ENCODE results near the gene AMACR.

The AMACR gene

GRCh38 chr5:34007201-34007620 lies 639 bp downstream of the AMACR start:
- Histone ChIP-seq H3K36me3 (ENCODE audit: insufficient read depth, low read length) (peaks cover 6% of the 10 kb centered on the region; the same call in 1 of the 2 replicates), H2AFZ (ENCODE audit: low read length, unreplicated experiment) (peak overlapping the region; percentile 76), H3K4me3 (ENCODE audit: low read depth, low read length) (peak overlapping the region; percentile 94), H3K27ac (ENCODE audit: low read depth, low read length) (peak overlapping the region; percentile 67), H3K27me3 (ENCODE audit: insufficient read depth, low read length) (no peaks in the 10 kb centered on the region), H3K79me2 (ENCODE audit: control insufficient read depth, insufficient read depth, low read length, unreplicated experiment) (peaks cover 5% of the 10 kb centered on the region), H3K4me1 (ENCODE audit: control insufficient read depth, insufficient read depth, low read length, unreplicated experiment) (peaks cover 30% of the 10 kb centered on the region)

- Histone ChIP-seq H3K4me3 (ENCODE audit: low read depth, low read length) (no peak overlapping the region), H3K27ac (ENCODE audit: low read depth, low read length) (no peak overlapping the region), H3K79me2 (ENCODE audit: control insufficient read depth, insufficient read depth, low read length, unreplicated experiment) (peaks cover 5% of the 10 kb centered on the region), H3K27me3 (ENCODE audit: insufficient read depth, low read length) (no peaks in the 10 kb centered on the region), H2AFZ (ENCODE audit: low read length, unreplicated experiment) (no peak overlapping the region), H3K4me1 (ENCODE audit: control insufficient read depth, insufficient read depth, low read length, unreplicated experiment) (peaks cover 24% of the 10 kb centered on the region), H3K36me3 (ENCODE audit: insufficient read depth, low read length) (peaks cover 6% of the 10 kb centered on the region; the same call in 1 of the 2 replicates)
These were observed 2.2 kb downstream of the AMACR start for GRCh38 chr5:34005681-34006080.

GRCh38 chr5:34005211-34005610 lies 2.6 kb downstream of the AMACR start:
- H3K36me3 ChIP-seq (ENCODE audit: insufficient read depth, low read length), result peaks cover 6% of the 10 kb centered on the region; the same call in 1 of the 2 replicates
- H3K27me3 ChIP-seq (ENCODE audit: insufficient read depth, low read length), result no peaks in the 10 kb centered on the region
- H3K79me2 ChIP-seq (ENCODE audit: control insufficient read depth, insufficient read depth, low read length, unreplicated experiment), result peaks cover 5% of the 10 kb centered on the region
- H3K4me1 ChIP-seq (ENCODE audit: control insufficient read depth, insufficient read depth, low read length, unreplicated experiment), result peaks cover 24% of the 10 kb centered on the region
- H2AFZ ChIP-seq (ENCODE audit: low read length, unreplicated experiment), result no peak overlapping the region
- H3K27ac ChIP-seq (ENCODE audit: low read depth, low read length), result no peak overlapping the region
- H3K4me3 ChIP-seq (ENCODE audit: low read depth, low read length), result no peak overlapping the region

GRCh38 chr5:34003941-34004340 lies 3.9 kb downstream of the AMACR start:
- Histone ChIP-seq H3K79me2 (ENCODE audit: control insufficient read depth, insufficient read depth, low read length, unreplicated experiment) (peaks cover 5% of the 10 kb centered on the region), H3K4me3 (ENCODE audit: low read depth, low read length) (no peak overlapping the region), H3K27ac (ENCODE audit: low read depth, low read length) (no peak overlapping the region), H3K36me3 (ENCODE audit: insufficient read depth, low read length) (peaks cover 6% of the 10 kb centered on the region; the same call in 1 of the 2 replicates), H3K4me1 (ENCODE audit: control insufficient read depth, insufficient read depth, low read length, unreplicated experiment) (peaks cover 16% of the 10 kb centered on the region), H3K27me3 (ENCODE audit: insufficient read depth, low read length) (no peaks in the 10 kb centered on the region), H2AFZ (ENCODE audit: low read length, unreplicated experiment) (no peak overlapping the region)

DNA sequence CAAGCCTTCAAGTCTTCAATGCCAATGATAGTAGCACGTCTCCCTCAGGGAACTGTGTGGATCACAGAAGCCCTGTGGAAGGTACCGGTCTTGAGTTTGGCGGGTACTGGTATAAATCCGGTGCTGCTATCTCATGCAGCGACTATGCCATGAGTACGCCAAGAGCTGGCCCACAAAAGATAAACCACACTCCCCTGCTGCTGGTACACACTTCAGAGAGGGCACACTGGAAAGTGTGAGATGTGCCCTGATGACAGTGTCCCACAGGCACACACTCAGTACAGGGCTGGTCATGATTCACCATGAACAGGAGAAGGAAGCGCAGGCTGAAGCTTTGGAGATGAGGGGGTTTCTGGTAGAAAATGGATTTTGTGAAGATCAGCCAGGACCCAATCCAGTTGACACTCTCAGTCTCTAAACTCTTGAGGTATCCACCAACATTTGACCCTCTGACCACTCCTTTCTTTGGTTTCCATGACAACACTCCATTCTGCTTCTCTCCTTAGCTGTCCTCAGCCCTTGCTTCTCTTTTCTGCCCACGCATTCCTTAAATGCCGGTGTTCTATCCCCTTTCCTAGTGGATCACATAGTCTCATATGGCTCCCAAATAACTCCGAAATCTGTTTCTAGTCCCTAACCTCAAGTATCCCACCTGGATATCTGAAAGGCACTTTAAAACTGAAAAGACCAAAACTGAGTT lies 5.1 kb downstream of the AMACR start:
- Histone ChIP-seq H3K27me3 (ENCODE audit: insufficient read depth, low read length) (no peaks in the 10 kb centered on the region), H3K4me1 (ENCODE audit: control insufficient read depth, insufficient read depth, low read length, unreplicated experiment) (peaks cover 12% of the 10 kb centered on the region), H3K27ac (ENCODE audit: low read depth, low read length) (no peak overlapping the region), H3K4me3 (ENCODE audit: low read depth, low read length) (no peak overlapping the region), H2AFZ (ENCODE audit: low read length, unreplicated experiment) (no peak overlapping the region), H3K36me3 (ENCODE audit: insufficient read depth, low read length) (peaks cover 6% of the 10 kb centered on the region; the same call in 1 of the 2 replicates), H3K79me2 (ENCODE audit: control insufficient read depth, insufficient read depth, low read length, unreplicated experiment) (peaks cover 5% of the 10 kb centered on the region)

DNA sequence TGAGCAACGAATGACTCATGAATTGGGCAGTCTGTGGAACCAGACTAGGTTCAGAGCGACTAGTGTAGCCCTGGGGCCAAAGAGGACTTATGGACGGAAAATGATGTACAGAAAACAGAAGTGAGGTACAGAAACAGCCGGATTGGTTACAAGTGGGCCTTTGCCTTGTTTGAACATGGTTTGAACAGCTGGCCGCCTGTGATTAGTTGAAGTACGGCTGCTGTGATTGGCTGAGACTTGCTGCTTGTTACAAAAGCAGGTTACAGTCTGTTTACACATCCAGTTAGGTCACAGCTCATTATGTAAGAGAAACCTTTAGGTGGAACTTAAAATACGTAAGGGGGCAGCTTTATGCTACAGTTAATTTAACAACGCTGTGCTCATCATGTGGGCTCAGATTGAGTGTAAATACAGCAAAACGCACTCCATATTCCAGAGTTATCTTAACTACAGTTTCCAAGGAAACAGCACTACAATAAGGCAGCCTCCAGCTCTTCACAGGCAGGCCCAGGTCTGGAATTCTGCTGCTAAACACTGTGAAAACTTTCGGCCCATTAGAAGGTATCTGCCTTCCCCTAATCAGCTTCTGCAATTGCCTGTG lies 6.5 kb downstream of the AMACR start:
- Histone ChIP-seq H2AFZ (ENCODE audit: low read length, unreplicated experiment) (no peak overlapping the region), H3K27me3 (ENCODE audit: insufficient read depth, low read length) (no peaks in the 10 kb centered on the region), H3K4me1 (ENCODE audit: control insufficient read depth, insufficient read depth, low read length, unreplicated experiment) (peaks cover 9% of the 10 kb centered on the region), H3K36me3 (ENCODE audit: insufficient read depth, low read length) (peaks cover 6% of the 10 kb centered on the region; the same call in 1 of the 2 replicates), H3K79me2 (ENCODE audit: control insufficient read depth, insufficient read depth, low read length, unreplicated experiment) (peaks cover 3% of the 10 kb centered on the region), H3K27ac (ENCODE audit: low read depth, low read length) (no peak overlapping the region), H3K4me3 (ENCODE audit: low read depth, low read length) (no peak overlapping the region)

DNA sequence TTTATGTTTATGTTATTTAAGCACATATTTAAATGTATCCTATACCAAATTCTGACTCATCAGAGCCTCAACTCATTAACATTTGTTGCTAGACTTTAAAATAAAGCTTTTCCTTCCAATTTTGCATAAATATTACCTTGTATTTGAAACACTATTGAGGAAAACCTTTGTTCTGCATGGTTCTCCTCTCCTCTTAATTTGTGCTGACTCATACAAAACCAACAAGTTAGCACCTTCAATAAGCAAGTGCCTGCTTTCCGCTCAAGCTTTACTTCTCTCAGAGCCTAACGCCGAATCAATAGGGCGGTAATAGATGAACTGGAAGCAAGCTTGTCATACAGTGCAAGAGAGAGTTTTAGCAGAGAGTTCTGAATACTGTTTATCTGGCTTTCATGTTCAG lies 7.9 kb downstream of the AMACR start:
- Histone ChIP-seq H3K27ac (ENCODE audit: low read depth, low read length) (no peak overlapping the region), H3K79me2 (ENCODE audit: control insufficient read depth, insufficient read depth, low read length, unreplicated experiment) (no peaks in the 10 kb centered on the region), H3K27me3 (ENCODE audit: insufficient read depth, low read length) (no peaks in the 10 kb centered on the region), H3K4me1 (ENCODE audit: control insufficient read depth, insufficient read depth, low read length, unreplicated experiment) (peaks cover 6% of the 10 kb centered on the region), H3K4me3 (ENCODE audit: low read depth, low read length) (no peak overlapping the region), H3K36me3 (ENCODE audit: insufficient read depth, low read length) (peaks cover 6% of the 10 kb centered on the region; the same call in 1 of the 2 replicates), H2AFZ (ENCODE audit: low read length, unreplicated experiment) (no peak overlapping the region)

DNA sequence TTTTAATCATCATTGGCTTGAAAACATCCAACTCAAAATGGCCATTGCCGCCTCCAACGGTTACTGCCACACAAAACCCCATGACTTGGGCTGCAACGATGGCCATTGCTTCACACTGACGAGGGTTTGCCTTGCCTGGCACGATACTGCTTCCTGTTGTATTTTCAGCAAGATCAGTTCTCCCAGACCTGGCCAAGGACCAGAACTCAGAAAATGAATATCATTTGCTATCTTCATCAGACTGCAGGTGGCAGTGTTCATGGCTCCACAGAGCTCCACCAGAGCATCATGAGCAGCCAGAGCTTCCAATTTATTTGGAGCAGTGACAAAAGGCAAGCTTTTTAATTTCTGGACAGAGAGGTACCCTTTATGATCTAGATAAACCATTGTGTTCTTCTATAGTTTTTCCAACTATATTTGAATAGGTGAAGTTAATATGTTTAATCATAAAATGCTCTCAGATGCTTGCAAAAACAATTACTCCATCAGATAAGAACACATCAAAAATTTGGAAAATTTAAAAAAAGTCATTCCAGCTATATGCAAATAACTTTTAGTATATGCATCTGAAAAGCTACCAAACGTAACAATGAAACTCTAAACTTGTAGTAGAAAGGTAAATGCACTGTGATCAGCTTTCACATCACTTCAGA lies 10.4 kb downstream of the AMACR start:
- Histone ChIP-seq H3K36me3 (ENCODE audit: insufficient read depth, low read length) (no peaks in the 10 kb centered on the region; the same call in 1 of the 2 replicates), H3K4me3 (ENCODE audit: low read depth, low read length) (no peak overlapping the region), H3K27me3 (ENCODE audit: insufficient read depth, low read length) (no peaks in the 10 kb centered on the region), H3K79me2 (ENCODE audit: control insufficient read depth, insufficient read depth, low read length, unreplicated experiment) (no peaks in the 10 kb centered on the region), H2AFZ (ENCODE audit: low read length, unreplicated experiment) (peak overlapping the region; percentile 92), H3K4me1 (ENCODE audit: control insufficient read depth, insufficient read depth, low read length, unreplicated experiment) (peaks cover 6% of the 10 kb centered on the region), H3K27ac (ENCODE audit: low read depth, low read length) (peak overlapping the region; percentile 35; the same call in 1 of the 2 replicates)

GRCh38 chr5:33995865-33996264 lies 12.0 kb downstream of the AMACR start:
- Histone ChIP-seq H3K27ac (ENCODE audit: low read depth, low read length) (no peak overlapping the region), H3K79me2 (ENCODE audit: control insufficient read depth, insufficient read depth, low read length, unreplicated experiment) (no peaks in the 10 kb centered on the region)

DNA sequence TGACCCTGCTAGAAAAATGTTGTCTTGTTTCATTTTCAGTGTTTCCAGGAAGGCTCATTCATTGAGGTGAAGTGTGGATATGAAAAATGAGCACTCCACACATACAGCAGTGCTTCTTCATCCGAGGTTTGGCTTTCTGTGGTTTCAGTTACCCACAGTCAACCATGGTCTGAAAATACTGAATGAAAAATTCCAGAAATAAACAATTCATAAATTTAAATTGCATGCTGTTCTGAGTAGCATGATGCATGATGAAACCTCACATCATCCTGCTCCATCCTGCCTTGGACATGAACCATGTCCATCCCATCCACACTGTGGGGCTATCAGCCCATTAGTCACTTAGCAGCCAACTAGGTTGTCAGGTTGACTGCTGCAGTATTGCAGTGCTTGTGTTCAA lies 13.0 kb downstream of the AMACR start:
- H3K4me1 ChIP-seq (ENCODE audit: control insufficient read depth, insufficient read depth, low read length, unreplicated experiment), result peaks cover 6% of the 10 kb centered on the region
- no peak overlapping the region for H2AFZ ChIP-seq (ENCODE audit: low read length, unreplicated experiment)
- no peaks in the 10 kb centered on the region; the same call in 1 of the 2 replicates for H3K36me3 ChIP-seq (ENCODE audit: insufficient read depth, low read length)
- H3K79me2 ChIP-seq (ENCODE audit: control insufficient read depth, insufficient read depth, low read length, unreplicated experiment), result no peaks in the 10 kb centered on the region
- H3K27me3 ChIP-seq (ENCODE audit: insufficient read depth, low read length), result no peaks in the 10 kb centered on the region
- no peak overlapping the region for H3K27ac ChIP-seq (ENCODE audit: low read depth, low read length)
- no peak overlapping the region for H3K4me3 ChIP-seq (ENCODE audit: low read depth, low read length)

More at GRCh38 chr5:33995865-33996264, 12.0 kb downstream of the AMACR start:
- no peaks in the 10 kb centered on the region for H3K27me3 ChIP-seq (ENCODE audit: insufficient read depth, low read length)
- peaks cover 6% of the 10 kb centered on the region for H3K4me1 ChIP-seq (ENCODE audit: control insufficient read depth, insufficient read depth, low read length, unreplicated experiment)
- H3K4me3 ChIP-seq (ENCODE audit: low read depth, low read length), result no peak overlapping the region
- H2AFZ ChIP-seq (ENCODE audit: low read length, unreplicated experiment), result no peak overlapping the region
- no peaks in the 10 kb centered on the region; the same call in 1 of the 2 replicates for H3K36me3 ChIP-seq (ENCODE audit: insufficient read depth, low read length)

Data from ACC112 (cell line).